Right atrium auricular region (tissue), 2 donors: ENCODE measurements around the gene RASSF4. TPM values are rescaled to one million over a fixed set of nuclear protein-coding genes. Genes with fewer than 3 reads are reported as not detected.

ENCODE experiments used
- DNase-seq: peaks from one replicate; pipeline ENCODE4 v3.0.0-alpha.2; 2019; ENCODE audit warnings: low spot score
- H3K27ac ChIP-seq, 2 donors: fragments of 200-600 bp; sonication (generic); 1 replicate in 1 of 2; 2 replicates in 1 of 2; pipeline ENCODE4 v1.5.1; 2016 to 2019
- H3K27me3 ChIP-seq, 2 donors: fragments of 200-600 bp; sonication (generic); one replicate each; pipeline versions ENCODE4 v1.5.1 to v1.6.0; 2017 to 2019
- H3K36me3 ChIP-seq: fragments of 200-600 bp; sonication (generic); one replicate; pipeline ENCODE4 v1.5.1; 2016
- H3K4me1 ChIP-seq, 2 donors: fragments of 200-600 bp; sonication (generic); one replicate each; pipeline versions ENCODE4 v1.5.1 to v1.6.0; 2017 to 2019
- H3K4me3 ChIP-seq, 2 donors: fragments of 200-600 bp; sonication (generic); 1 replicate in 1 of 2; 2 replicates in 1 of 2; pipeline ENCODE4 v1.5.1; 2017 to 2019; ENCODE audit warnings: mild to moderate bottlenecking in 1 of 2, moderate library complexity in 1 of 2
- H3K9me3 ChIP-seq, 2 donors: fragments of 200-600 bp; sonication (generic); one replicate each; pipeline ENCODE4 v1.5.1; 2019
- CTCF ChIP-seq, 2 donors: fragments of 200-600 bp; sonication (generic); IDR thresholded peaks; one replicate each; pipeline ENCODE4 v1.5.1; 2019; ENCODE audit warnings: antibody characterized with exemption in 2 of 2
- total RNA-seq, 2 donors: library from RNA; depleted of rRNA; stranded (reverse); fragments of >200 nt; gene quantifications; one replicate each; pipeline ENCODE4 v1.1.0, GENCODE V29; 2016

RASSF4 gene
- total RNA-seq, 2 donors from 2014 or later: 43.3 to 43.4 TPM

- no peaks in the 10 kb centered on the region for H3K9me3 ChIP-seq
- H3K4me1 ChIP-seq: peaks cover 0 to 66% of the 10 kb centered on the region in 2 donors
- H3K4me3 ChIP-seq: no peak overlapping the region
- H3K36me3 ChIP-seq: peaks cover 80% of the 10 kb centered on the region
- no peaks in the 10 kb centered on the region for H3K27me3 ChIP-seq
- TF ChIP-seq CTCF (IDR thresholded peaks at IDR 0.05): no peak
- DNase-seq: peak; percentile 58
- peak overlapping the region; percentile 32 to 92 for H3K27ac ChIP-seq
These were observed 30.1 kb downstream of the RASSF4 start for GRCh38 chr10:44989597-44990301.

- H3K9me3 ChIP-seq: no peaks in the 10 kb centered on the region
- peak; percentile 50 for DNase-seq
- peak in 1 of 2 donors; percentile 66 for TF ChIP-seq CTCF (IDR thresholded peaks at IDR 0.05)
- peaks cover 75% of the 10 kb centered on the region for H3K36me3 ChIP-seq
- H3K4me3 ChIP-seq: no peak overlapping the region
- H3K4me1 ChIP-seq: peaks cover 2 to 66% of the 10 kb centered on the region in 2 donors
- H3K27me3 ChIP-seq: no peaks in the 10 kb centered on the region
- H3K27ac ChIP-seq: peak overlapping the region; percentile 32 to 92
These were observed 30.7 kb downstream of the RASSF4 start for GRCh38 chr10:44990302-44990655.

- no peaks in the 10 kb centered on the region for H3K27me3 ChIP-seq
- peaks cover 7 to 66% of the 10 kb centered on the region in 2 donors for H3K4me1 ChIP-seq
- DNase-seq: peak; percentile 53
- no peak for TF ChIP-seq CTCF (IDR thresholded peaks at IDR 0.05)
- peak overlapping the region; percentile 32 to 92 for H3K27ac ChIP-seq
- H3K4me3 ChIP-seq: no peak overlapping the region
- no peaks in the 10 kb centered on the region for H3K9me3 ChIP-seq
- peaks cover 73% of the 10 kb centered on the region for H3K36me3 ChIP-seq
These were observed 31.4 kb downstream of the RASSF4 start for GRCh38 chr10:44990965-44991364.

- peak; percentile 59 for DNase-seq
- no peak overlapping the region for H3K4me3 ChIP-seq
- peaks cover 67% of the 10 kb centered on the region for H3K36me3 ChIP-seq
- no peaks in the 10 kb centered on the region for H3K9me3 ChIP-seq
- peak overlapping the region; percentile 32 to 92 for H3K27ac ChIP-seq
- peaks cover 7 to 66% of the 10 kb centered on the region in 2 donors for H3K4me1 ChIP-seq
- no peak for TF ChIP-seq CTCF (IDR thresholded peaks at IDR 0.05)
- no peaks in the 10 kb centered on the region for H3K27me3 ChIP-seq
These were observed 32.0 kb downstream of the RASSF4 start for GRCh38 chr10:44991571-44991970.

- TF ChIP-seq CTCF (IDR thresholded peaks at IDR 0.05): no peak
- peak; percentile 58 for DNase-seq
- Histone ChIP-seq H3K27me3 (no peaks in the 10 kb centered on the region), H3K36me3 (peaks cover 61% of the 10 kb centered on the region), H3K9me3 (no peaks in the 10 kb centered on the region), H3K27ac (peak overlapping the region; percentile 32 to 92), H3K4me1 (peaks cover 7 to 72% of the 10 kb centered on the region in 2 donors), H3K4me3 (no peak overlapping the region)
These were observed 32.6 kb downstream of the RASSF4 start for GRCh38 chr10:44992070-44992731.
